ENCODE results near the gene AP1B1. TPM values are rescaled to one million over a fixed set of nuclear protein-coding genes. Genes with fewer than 3 reads are reported as not detected.
"Not testable (repeated sequence)": the region's sequence is repeated elsewhere in the genome, so short reads cannot be mapped to it uniquely, and the experiment has no call there.

Gene AP1B1
- 40.3 and 63.9 TPM in 2 replicates for total RNA-seq (2014; rRNA removed; shearing (Covaris generic); ENCODE audit: low replicate concordance)

DNA sequence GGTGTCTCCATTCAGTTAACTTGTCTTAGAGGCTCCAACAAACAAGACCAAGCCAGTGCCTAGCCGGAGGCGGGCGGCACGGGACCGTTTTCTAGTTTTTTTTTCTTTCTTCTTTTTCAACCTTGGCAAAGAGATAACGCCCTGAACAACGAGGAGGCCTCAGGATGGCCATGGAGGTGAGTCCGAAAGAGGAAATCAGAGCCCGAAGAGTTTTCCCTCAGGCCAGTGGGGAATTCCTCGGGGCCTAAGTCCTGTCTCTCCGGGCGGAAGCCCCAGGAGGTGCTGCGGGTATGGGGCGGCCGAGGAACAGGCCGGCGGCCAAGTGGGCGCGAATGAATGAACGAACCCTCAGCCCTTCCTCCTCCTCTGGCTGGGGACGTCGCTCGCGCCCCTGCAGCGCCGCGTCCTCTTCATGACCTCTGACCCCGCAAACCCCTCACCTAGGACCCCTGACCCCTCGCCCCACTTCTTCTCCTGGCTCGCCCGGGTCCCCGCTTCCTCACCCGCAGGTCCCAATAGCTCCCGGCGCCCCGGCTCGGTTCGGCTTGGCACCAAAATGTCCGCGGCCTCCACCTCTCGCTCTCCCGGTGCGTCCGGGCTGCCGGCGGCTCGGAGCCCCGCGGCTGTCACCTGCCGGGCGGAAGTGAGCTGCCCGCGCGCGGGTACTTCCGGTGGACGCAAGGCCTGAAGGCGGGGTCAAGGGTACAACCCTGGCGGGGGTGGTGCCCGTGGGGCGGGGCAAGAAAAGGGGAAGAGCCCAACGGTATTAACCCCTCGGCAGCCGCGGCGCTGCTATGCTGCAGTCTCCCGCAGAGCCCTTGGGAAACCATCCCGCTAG lies at the start of gene AP1B1:
AP1B1 (minus strand) TSS at position 650 of the 838 bp plus-strand sequence. CDS start 21,327 bp downstream, outside the sequence.
- no peaks in the 10 kb centered on the region for H3K27me3 ChIP-seq (ENCODE audit: low read length)
- no peaks in the 10 kb centered on the region for H3K9me2 ChIP-seq (replicated peaks; ENCODE audit: insufficient read depth, low read length)
- H3K4me2 ChIP-seq (ENCODE audit: low read depth, low read length, poor library complexity, severe bottlenecking), result peak within 1 kb of the TSS; percentile 93
- H3K9ac ChIP-seq (ENCODE audit: low read length), result peak within 1 kb of the TSS; percentile 93
- peaks cover 42% of the 10 kb centered on the region for H3K79me2 ChIP-seq (ENCODE audit: low read length)
- H3K9me3 ChIP-seq (ENCODE audit: low read length), result no peaks in the 10 kb centered on the region
- no peaks in the 10 kb centered on the region; the same call in 1 of the 2 replicates for H4K20me1 ChIP-seq (ENCODE audit: insufficient read depth, low read depth, low read length)
- DNase-seq, result peak; percentile 98
- peaks cover 10% of the 10 kb centered on the region; the same call in 1 of the 2 replicates for H3K36me3 ChIP-seq (ENCODE audit: insufficient read depth, low read length)
- H3K4me3 ChIP-seq (ENCODE audit: low read length), result peak within 1 kb of the TSS; percentile 85
- H2AFZ ChIP-seq (ENCODE audit: low read length), result peak within 1 kb of the TSS; percentile 92
- peaks cover 38% of the 10 kb centered on the region for H3K4me1 ChIP-seq (ENCODE audit: low read length)
- H3K27ac ChIP-seq (ENCODE audit: low read length), result peak within 1 kb of the TSS; percentile 94

DNA sequence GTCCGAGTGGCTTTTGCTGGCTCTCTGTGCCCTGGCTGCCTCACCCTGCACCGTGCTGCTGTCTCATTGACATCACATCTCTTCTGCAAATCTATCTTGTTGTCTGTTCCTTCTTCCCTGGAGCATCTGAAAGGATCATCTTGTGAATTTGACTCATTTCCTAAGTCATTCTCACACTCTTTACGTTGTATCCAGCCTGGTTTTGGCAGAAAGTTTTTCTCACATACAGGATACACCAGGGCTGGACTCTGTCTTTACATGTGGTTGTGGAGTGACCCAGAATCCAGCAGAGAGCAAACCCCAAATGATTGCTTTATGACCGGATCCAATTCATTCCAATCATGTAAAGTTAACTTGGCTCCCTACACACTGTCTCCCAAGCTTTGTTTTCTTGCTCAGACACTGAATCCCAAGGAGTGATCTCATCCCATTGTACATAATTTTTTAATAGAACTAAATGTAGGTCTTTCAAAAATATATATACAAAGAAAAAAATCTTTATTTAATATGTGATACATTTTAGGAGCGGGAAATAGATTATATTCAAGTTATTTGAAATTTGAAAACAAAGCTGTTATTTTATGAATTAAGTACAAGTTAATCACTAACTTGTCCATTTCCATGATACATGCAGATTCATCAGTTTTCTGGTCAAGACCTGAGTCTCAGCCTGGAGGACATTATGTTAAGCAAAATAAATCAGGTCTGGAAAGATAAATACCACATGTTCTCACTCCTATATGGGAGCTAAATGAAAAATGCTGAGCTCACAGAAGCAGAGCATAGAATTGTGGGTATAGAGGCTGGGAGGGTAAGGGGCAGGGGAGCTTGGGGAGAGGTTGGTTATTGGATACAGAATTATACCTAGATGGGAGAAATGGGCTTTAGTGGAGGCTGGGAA lies 47.1 kb upstream of the AP1B1 start:
- H4K20me1 ChIP-seq (ENCODE audit: insufficient read depth, low read depth, low read length), result no peaks in the 10 kb centered on the region
- H3K36me3 ChIP-seq (ENCODE audit: insufficient read depth, low read length), result no peaks in the 10 kb centered on the region
- no peak overlapping the region for H3K9ac ChIP-seq (ENCODE audit: low read length)
- H3K27me3 ChIP-seq (ENCODE audit: low read length), result no peaks in the 10 kb centered on the region
- no peaks in the 10 kb centered on the region for H3K4me1 ChIP-seq (ENCODE audit: low read length)
- no peaks in the 10 kb centered on the region for H3K9me3 ChIP-seq (ENCODE audit: low read length)
- no peak overlapping the region for H3K27ac ChIP-seq (ENCODE audit: low read length)
- no peak overlapping the region for H3K4me3 ChIP-seq (ENCODE audit: low read length)
- H3K79me2 ChIP-seq (ENCODE audit: low read length), result no peaks in the 10 kb centered on the region
- no peak for DNase-seq
- H2AFZ ChIP-seq (ENCODE audit: low read length), result no peak overlapping the region
- no peaks in the 10 kb centered on the region for H3K9me2 ChIP-seq (replicated peaks; ENCODE audit: insufficient read depth, low read length)
- H3K4me2 ChIP-seq (ENCODE audit: low read depth, low read length, poor library complexity, severe bottlenecking), result no peak overlapping the region

DNA sequence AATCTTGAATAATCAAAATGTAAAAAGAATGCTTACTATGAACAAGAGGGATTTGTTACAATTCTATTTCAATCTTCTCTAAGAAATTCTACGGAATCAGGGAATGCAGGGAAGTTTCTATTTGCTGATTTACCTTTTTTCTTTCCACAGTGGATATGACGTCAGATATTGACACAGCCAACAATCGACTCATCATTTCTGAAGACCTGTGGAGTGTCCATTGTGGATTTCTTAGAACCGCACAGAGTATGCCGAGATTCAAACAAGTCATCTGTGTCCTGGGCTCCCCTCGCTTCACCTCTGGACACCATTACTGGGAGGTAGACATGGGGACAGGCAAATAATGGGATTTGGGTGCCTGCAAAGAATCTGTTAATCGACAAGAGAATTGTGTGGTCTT lies 45.9 kb upstream of the AP1B1 start:
- H3K4me2 ChIP-seq (ENCODE audit: low read depth, low read length, poor library complexity, severe bottlenecking), result no peak overlapping the region
- no peaks in the 10 kb centered on the region for H3K27me3 ChIP-seq (ENCODE audit: low read length)
- H3K79me2 ChIP-seq (ENCODE audit: low read length), result no peaks in the 10 kb centered on the region
- H3K9me2 ChIP-seq (replicated peaks; ENCODE audit: insufficient read depth, low read length), result no peaks in the 10 kb centered on the region
- no peaks in the 10 kb centered on the region for H3K9me3 ChIP-seq (ENCODE audit: low read length)
- DNase-seq, result no peak
- no peaks in the 10 kb centered on the region for H3K4me1 ChIP-seq (ENCODE audit: low read length)
- no peak overlapping the region for H3K4me3 ChIP-seq (ENCODE audit: low read length)
- H3K9ac ChIP-seq (ENCODE audit: low read length), result no peak overlapping the region
- no peaks in the 10 kb centered on the region for H3K36me3 ChIP-seq (ENCODE audit: insufficient read depth, low read length)
- H3K27ac ChIP-seq (ENCODE audit: low read length), result no peak overlapping the region
- H4K20me1 ChIP-seq (ENCODE audit: insufficient read depth, low read depth, low read length), result no peaks in the 10 kb centered on the region
- no peak overlapping the region for H2AFZ ChIP-seq (ENCODE audit: low read length)

DNA sequence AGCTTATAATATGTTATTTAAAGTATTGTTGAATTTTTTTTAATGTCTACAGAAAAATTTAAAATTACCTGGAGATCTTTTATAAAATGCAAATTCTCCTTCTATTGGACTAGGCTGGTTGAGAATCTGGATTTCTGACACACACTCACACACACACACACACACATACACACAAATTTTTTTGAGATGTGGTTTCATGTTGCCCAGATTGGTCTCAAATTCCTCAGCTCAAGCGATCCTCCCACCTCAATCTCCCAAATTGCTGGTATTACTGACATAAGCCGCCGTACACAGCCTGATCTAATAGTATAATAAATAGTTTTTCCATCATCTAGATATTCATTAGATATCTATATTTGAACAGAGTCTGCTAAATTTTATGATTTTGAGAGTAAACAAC lies 45.5 kb upstream of the AP1B1 start:
- no peaks in the 10 kb centered on the region for H3K36me3 ChIP-seq (ENCODE audit: insufficient read depth, low read length)
- H3K4me1 ChIP-seq (ENCODE audit: low read length), result no peaks in the 10 kb centered on the region
- H3K79me2 ChIP-seq (ENCODE audit: low read length), result no peaks in the 10 kb centered on the region
- H3K9ac ChIP-seq (ENCODE audit: low read length), result no peak overlapping the region
- no peak overlapping the region for H3K4me2 ChIP-seq (ENCODE audit: low read depth, low read length, poor library complexity, severe bottlenecking)
- no peaks in the 10 kb centered on the region for H3K27me3 ChIP-seq (ENCODE audit: low read length)
- H3K4me3 ChIP-seq (ENCODE audit: low read length), result no peak overlapping the region
- H3K9me2 ChIP-seq (replicated peaks; ENCODE audit: insufficient read depth, low read length), result no peaks in the 10 kb centered on the region
- no peak overlapping the region for H3K27ac ChIP-seq (ENCODE audit: low read length)
- H2AFZ ChIP-seq (ENCODE audit: low read length), result no peak overlapping the region
- no peaks in the 10 kb centered on the region for H4K20me1 ChIP-seq (ENCODE audit: insufficient read depth, low read depth, low read length)
- DNase-seq, result no peak
- no peaks in the 10 kb centered on the region for H3K9me3 ChIP-seq (ENCODE audit: low read length)

DNA sequence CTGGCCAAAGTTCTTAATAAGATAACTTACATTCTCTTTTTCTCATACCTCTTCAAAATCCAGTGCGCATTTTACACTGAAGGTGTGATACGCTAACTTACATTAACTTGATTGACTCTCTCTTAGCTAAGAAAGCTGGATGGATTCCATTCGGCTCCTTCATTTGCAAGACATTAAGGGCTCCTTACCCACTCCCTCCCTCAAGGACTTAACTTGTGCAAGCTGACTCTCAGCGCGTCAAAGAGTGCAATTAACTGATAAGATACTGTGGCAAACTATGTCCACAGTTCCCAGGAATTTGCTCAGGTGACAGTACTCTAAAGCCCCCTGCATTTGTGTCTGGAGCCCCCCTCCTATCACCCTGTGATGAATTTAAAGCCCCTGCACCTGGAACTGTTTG lies 43.6 kb upstream of the AP1B1 start:
- DNase-seq, result no peak
- H3K36me3 ChIP-seq (ENCODE audit: insufficient read depth, low read length), result no peaks in the 10 kb centered on the region
- H4K20me1 ChIP-seq (ENCODE audit: insufficient read depth, low read depth, low read length), result no peaks in the 10 kb centered on the region
- no peak overlapping the region for H3K4me3 ChIP-seq (ENCODE audit: low read length)
- H3K9me2 ChIP-seq (replicated peaks; ENCODE audit: insufficient read depth, low read length), result no peaks in the 10 kb centered on the region
- no peaks in the 10 kb centered on the region for H3K79me2 ChIP-seq (ENCODE audit: low read length)
- no peaks in the 10 kb centered on the region for H3K9me3 ChIP-seq (ENCODE audit: low read length)
- no peak overlapping the region for H3K9ac ChIP-seq (ENCODE audit: low read length)
- H3K4me1 ChIP-seq (ENCODE audit: low read length), result no peaks in the 10 kb centered on the region
- no peak overlapping the region for H3K4me2 ChIP-seq (ENCODE audit: low read depth, low read length, poor library complexity, severe bottlenecking)
- H2AFZ ChIP-seq (ENCODE audit: low read length), result no peak overlapping the region
- H3K27me3 ChIP-seq (ENCODE audit: low read length), result no peaks in the 10 kb centered on the region
- no peak overlapping the region for H3K27ac ChIP-seq (ENCODE audit: low read length)

DNA sequence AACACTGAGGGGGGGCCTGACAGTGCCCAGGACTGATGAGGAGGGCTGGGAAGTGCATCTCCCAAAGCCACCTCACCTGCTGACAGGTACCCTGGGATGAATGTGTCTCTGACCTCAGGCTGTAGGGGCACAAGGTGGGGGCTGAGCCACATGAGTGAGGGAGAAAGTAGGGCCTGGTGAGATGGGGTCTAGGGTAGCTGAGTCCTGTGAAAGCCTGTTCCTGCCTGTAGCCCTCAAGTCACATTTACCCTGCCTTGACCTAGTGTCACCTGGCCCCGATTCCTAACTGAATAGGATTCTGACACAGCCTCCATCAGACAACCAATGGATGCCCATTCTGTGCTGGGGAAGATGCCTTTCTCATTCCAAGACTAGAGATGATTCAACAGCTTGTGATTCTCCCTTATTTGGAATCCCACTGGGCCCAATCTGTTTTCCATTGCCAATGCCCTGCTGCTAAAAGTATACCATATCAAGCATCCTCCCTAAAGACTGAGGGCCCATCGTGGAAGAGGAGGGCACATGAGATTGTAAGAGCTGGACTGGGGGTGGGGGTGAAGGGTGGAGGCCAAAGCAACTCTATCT lies 38.9 kb upstream of the AP1B1 start:
- Histone ChIP-seq H3K4me3 (ENCODE audit: low read length) (no peak overlapping the region), H3K4me2 (ENCODE audit: low read depth, low read length, poor library complexity, severe bottlenecking) (no peak overlapping the region), H3K4me1 (ENCODE audit: low read length) (no peaks in the 10 kb centered on the region), H3K9me3 (ENCODE audit: low read length) (no peaks in the 10 kb centered on the region), H3K27ac (ENCODE audit: low read length) (no peak overlapping the region), H3K36me3 (ENCODE audit: insufficient read depth, low read length) (no peaks in the 10 kb centered on the region), H3K9ac (ENCODE audit: low read length) (no peak overlapping the region), H4K20me1 (ENCODE audit: insufficient read depth, low read depth, low read length) (no peaks in the 10 kb centered on the region), H2AFZ (ENCODE audit: low read length) (no peak overlapping the region), H3K79me2 (ENCODE audit: low read length) (no peaks in the 10 kb centered on the region), H3K9me2 (replicated peaks; ENCODE audit: insufficient read depth, low read length) (no peaks in the 10 kb centered on the region), H3K27me3 (ENCODE audit: low read length) (no peaks in the 10 kb centered on the region)
- DNase-seq, result no peak

DNA sequence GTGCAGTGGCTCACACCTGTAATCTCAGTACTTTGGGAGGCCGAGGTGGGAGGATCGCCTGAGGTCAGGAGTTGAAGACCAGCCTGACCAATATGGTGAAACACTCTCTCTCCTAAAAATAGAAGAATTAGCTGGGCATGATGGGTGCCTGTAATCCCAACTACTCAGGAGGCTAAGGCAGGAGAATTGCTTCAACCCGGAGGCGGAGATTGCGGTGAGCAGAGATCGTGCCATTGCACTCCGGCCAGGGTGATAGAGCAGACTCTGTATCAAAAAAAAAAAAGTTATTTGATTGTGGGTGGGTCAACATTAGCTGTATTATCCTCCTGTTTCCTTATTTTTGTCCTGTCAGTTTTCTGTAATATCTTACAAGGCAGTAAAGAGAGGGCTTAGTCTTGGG lies 38.1 kb upstream of the AP1B1 start:
- Histone ChIP-seq H3K9ac (ENCODE audit: low read length) (no peak overlapping the region), H3K79me2 (ENCODE audit: low read length) (no peaks in the 10 kb centered on the region), H3K4me3 (ENCODE audit: low read length) (no peak overlapping the region), H3K9me2 (replicated peaks; ENCODE audit: insufficient read depth, low read length) (no peaks in the 10 kb centered on the region), H2AFZ (ENCODE audit: low read length) (no peak overlapping the region), H3K4me2 (ENCODE audit: low read depth, low read length, poor library complexity, severe bottlenecking) (no peak overlapping the region), H3K27me3 (ENCODE audit: low read length) (no peaks in the 10 kb centered on the region), H3K36me3 (ENCODE audit: insufficient read depth, low read length) (no peaks in the 10 kb centered on the region), H3K9me3 (ENCODE audit: low read length) (no peaks in the 10 kb centered on the region), H4K20me1 (ENCODE audit: insufficient read depth, low read depth, low read length) (no peaks in the 10 kb centered on the region), H3K27ac (ENCODE audit: low read length) (no peak overlapping the region), H3K4me1 (ENCODE audit: low read length) (no peaks in the 10 kb centered on the region)
- DNase-seq, result peak; percentile 27

DNA sequence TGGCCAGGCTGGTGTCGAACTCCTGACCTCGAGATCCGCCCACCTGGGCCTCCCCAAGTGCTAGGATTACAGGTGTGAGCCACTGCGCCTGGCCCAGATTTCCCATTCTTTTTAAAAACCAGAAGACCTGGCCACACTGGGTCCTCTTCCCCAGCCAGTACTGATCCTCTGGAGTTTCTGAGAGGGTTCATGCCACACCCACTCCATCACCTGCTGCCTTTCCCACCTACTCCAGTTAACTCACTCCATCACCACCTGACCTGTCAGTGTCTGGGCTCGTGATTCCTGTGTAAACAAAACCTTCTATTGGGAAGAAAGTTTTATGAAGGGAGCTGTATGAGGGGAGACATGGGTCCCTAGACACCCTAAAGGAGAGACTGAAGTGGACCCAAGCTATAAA lies 30.3 kb upstream of the AP1B1 start:
- not testable (repeated sequence) for H3K9ac ChIP-seq (ENCODE audit: low read length); H4K20me1 ChIP-seq (ENCODE audit: insufficient read depth, low read depth, low read length); H3K9me3 ChIP-seq (ENCODE audit: low read length); DNase-seq; H3K79me2 ChIP-seq (ENCODE audit: low read length); H3K4me2 ChIP-seq (ENCODE audit: low read depth, low read length, poor library complexity, severe bottlenecking); H3K36me3 ChIP-seq (ENCODE audit: insufficient read depth, low read length); H3K9me2 ChIP-seq (replicated peaks; ENCODE audit: insufficient read depth, low read length); H3K27ac ChIP-seq (ENCODE audit: low read length); H3K27me3 ChIP-seq (ENCODE audit: low read length); H3K4me3 ChIP-seq (ENCODE audit: low read length); H2AFZ ChIP-seq (ENCODE audit: low read length)
- peaks cover 12% of the 10 kb centered on the region for H3K4me1 ChIP-seq (ENCODE audit: low read length)
